GM12873 (cell line): ENCODE measurements around the gene PFKFB3.

Source experiments
- TF ChIP-seq, protein P1 (sequence below): IDR thresholded peaks from 2 replicates; pipeline ENCODE4 v1.5.1; 2012; ENCODE audit warnings: low read depth, mild to moderate bottlenecking, moderate library complexity, low read length, control low read depth; ENCODE audit not compliant: insufficient read depth; ENCODE audit errors: missing control alignments

Gene PFKFB3

DNA sequence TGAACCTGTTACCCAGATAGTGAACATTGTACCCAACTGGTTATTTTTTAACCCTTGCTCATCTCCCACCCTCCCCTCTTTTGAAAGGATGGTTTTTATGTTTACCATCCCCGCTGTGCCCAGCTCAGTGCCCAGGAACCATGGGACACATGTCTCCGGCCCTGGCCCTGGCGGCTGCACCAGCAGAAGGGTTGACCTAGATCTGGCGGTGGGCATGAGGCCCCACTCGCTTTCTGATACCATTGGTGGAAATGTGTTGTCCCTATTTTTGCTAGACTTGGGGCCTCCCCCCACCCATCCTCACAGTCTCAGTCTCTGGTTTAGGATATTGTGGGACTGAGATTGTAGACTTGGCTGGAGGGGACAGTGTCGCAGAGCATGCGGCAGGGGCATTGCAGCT is 11.9 kb downstream of the PFKFB3 start:
- TF ChIP-seq, protein P1, sequence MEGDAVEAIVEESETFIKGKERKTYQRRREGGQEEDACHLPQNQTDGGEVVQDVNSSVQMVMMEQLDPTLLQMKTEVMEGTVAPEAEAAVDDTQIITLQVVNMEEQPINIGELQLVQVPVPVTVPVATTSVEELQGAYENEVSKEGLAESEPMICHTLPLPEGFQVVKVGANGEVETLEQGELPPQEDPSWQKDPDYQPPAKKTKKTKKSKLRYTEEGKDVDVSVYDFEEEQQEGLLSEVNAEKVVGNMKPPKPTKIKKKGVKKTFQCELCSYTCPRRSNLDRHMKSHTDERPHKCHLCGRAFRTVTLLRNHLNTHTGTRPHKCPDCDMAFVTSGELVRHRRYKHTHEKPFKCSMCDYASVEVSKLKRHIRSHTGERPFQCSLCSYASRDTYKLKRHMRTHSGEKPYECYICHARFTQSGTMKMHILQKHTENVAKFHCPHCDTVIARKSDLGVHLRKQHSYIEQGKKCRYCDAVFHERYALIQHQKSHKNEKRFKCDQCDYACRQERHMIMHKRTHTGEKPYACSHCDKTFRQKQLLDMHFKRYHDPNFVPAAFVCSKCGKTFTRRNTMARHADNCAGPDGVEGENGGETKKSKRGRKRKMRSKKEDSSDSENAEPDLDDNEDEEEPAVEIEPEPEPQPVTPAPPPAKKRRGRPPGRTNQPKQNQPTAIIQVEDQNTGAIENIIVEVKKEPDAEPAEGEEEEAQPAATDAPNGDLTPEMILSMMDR, result no peak

DNA sequence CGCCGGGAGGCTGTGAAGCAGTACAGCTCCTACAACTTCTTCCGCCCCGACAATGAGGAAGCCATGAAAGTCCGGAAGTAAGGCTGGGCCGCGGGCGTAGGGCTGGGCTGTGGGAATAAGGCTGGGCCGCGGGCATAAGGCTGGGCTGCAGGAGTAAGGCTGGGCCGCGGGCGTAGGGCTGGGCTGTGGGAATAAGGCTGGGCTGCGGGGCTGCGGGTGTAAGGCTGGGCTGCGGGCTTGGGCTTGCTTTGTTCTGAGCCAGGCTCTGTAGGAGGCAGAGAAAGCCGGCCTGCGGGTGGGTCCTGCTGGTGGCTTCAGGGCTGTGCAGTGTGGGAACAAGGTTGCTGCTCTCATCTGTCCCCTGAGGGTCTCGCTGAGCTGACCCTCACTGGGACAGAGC is 12.5 kb downstream of the PFKFB3 start:
- TF ChIP-seq, protein P1, result no peak

DNA sequence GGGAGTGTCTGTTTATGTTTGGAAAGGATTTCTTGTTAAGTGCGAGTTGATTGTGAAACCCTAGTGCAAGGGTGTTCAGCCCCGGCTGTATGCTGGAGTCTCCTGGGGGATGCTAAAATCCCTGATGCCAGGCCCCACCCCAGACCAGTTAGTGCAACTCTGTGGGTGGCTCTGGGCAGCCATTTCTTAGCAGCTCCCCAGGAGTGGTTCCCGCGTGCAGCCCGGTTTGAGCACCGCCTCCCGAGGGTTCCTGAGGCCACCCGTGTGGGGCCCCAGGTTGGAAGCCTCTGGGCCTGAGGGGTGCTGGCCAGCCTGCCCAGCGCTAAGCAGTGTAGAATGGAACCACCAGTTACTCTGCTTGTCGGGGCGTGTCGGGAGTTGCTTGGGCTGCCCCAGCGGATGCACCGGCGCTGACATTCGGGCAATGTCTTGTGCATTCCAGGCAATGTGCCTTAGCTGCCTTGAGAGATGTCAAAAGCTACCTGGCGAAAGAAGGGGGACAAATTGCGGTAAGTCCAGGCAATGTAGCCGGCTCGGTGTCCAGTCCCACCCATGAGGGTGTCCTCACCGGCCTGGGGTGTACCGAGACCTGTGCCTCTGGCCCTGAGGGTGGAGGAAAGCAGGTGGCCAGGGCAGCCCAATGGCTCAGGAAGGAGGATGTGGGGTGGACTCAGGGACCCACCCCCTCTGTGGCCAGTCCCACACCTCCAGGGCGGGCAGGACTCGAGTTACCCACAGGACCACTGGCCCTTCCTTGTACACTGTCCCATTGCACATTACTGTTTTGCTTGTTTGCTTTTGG is 13.2 kb downstream of the PFKFB3 start:
- TF ChIP-seq, protein P1, result no peak

DNA sequence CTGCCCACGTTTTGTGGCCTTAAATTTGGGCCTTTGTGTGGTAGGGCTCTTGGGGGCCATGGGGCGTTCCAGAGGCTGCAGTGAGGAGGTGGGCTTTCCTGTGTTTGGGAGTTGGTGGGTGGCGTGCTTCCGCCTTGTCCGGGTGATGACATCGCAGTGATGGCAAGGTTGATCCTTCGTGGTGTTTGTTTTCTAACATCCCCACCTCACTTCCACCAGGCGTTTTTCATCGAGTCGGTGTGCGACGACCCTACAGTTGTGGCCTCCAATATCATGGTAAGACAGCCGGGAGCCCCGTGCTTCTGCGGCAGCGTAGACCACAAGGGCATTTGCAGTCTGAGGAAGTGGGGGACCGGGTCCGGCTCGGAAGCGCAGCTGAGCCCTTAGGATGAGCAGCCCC is 14.2 kb downstream of the PFKFB3 start:
- TF ChIP-seq, protein P1, result no peak

DNA sequence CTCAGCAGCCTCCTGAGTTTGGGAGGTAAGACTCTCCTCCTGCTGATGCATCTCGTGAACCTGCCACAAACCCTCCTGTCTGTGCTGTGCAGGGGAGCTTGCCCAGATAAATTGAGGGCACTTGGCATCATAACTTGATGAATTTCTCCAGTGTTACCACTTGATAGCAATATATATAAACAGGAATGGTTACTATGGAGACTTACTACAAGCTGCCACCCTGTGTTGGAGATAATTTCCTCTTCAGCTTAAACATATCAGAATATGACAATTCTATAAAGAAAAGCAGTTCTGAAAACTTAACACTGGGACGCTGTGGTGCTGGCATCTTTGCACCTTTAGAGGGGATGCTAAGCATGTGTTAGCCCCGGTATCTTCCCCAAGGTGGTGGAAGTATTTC is 14.9 kb downstream of the PFKFB3 start:
- TF ChIP-seq, protein P1, result no peak

DNA sequence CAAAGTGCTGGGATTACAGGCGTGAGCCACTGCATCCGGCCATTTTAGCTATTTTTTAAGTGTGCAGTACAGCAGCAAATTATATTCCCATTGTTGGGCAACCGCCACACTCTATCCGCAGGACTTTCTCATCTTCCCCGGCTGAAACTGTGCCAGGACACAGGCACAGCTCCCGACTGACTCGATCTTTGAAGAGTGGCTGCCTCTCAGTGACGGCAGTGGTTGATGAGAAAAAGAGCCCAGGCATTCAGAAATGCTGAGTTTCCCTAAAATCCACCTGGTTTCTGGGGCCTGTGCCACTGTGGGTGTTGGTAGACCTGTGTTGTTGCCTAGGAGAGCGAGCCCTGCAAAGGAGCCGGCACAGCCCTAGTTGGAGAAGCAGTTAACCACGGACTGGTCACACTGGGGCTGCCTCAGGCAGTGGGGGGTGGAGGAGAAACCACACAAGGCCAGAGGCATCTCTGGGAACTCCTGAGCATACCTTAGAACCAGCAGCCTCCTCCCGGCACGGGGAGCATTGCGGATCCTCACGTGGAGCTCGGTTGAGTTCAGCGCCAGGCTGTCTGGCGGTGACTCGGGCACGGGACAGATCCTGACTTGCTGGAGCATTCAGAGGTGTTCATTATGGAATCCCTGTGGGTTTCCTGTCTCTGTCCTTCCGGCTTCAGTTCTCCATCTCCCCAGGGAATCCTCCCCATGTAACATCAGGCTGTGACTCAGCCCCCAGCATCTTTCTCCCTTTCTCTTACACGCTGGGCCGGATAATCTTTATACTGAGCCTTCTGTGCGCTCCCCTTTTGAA is 16.2 kb downstream of the PFKFB3 start:
- TF ChIP-seq, protein P1, result no peak

DNA sequence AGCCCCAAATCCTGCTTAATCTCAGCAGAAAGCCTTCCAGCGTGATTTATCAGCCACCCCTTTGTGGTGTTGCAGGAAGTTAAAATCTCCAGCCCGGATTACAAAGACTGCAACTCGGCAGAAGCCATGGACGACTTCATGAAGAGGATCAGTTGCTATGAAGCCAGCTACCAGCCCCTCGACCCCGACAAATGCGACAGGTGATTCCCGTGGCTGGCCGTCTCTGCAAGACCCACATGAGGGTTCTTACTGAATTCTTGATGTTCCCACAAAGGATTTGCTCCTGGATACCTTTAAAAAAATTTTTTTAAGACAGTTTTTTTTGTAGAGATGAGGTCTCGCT is 16.7 kb downstream of the PFKFB3 start:
- TF ChIP-seq, protein P1, result no peak
